HG02852 (cell line): Measurements from ENCODE around the gene PHLPP1.
"Not testable (repeated sequence)": the region's sequence is repeated elsewhere in the genome, so short reads cannot be mapped to it uniquely, and the experiment has no call there.

Source experiments
- ATAC-seq: cut with Tn5 transposase; IDR thresholded peaks from one replicate; pipeline ENCODE4 v1.9.1; 2021; ENCODE audit warnings: mild to moderate bottlenecking, moderate library complexity; ENCODE audit not compliant: unreplicated experiment

The PHLPP1 gene

GRCh38 chr18:62715436-62715758 lies at the start of gene PHLPP1:
TSS of gene PHLPP1 (plus strand) at chr18:62715541. CDS start at chr18:62715684, 143 bp downstream.
- peak; percentile 23 for ATAC-seq

GRCh38 chr18:62669225-62669624 lies 46.1 kb upstream of the PHLPP1 start:
- no peak for ATAC-seq

DNA sequence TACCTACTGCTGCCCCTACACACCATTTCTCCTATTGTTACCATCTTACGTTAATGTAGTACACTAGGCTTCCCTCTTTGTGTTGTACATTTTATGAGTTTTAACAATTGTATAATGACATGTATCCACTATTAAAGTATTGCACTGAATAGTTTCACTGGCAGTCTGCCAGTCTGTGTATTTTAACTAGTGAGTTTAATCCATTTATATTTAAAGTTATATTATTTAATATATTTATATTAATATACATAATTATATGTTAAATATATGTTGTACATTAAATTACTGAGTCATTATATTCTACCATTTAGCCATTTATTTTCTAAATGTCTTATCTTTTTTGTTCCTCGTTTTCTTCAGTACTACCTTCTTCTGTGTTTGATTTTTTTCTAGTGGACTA lies 44.8 kb upstream of the PHLPP1 start:
- ATAC-seq = no peak

GRCh38 chr18:62672600-62672999 lies 42.7 kb upstream of the PHLPP1 start:
- no peak for ATAC-seq

GRCh38 chr18:62678847-62679485 lies 36.4 kb upstream of the PHLPP1 start:
- no peak for ATAC-seq

- no peak for ATAC-seq
Measured at GRCh38 chr18:62682371-62682770, 33.0 kb upstream of the PHLPP1 start.

DNA sequence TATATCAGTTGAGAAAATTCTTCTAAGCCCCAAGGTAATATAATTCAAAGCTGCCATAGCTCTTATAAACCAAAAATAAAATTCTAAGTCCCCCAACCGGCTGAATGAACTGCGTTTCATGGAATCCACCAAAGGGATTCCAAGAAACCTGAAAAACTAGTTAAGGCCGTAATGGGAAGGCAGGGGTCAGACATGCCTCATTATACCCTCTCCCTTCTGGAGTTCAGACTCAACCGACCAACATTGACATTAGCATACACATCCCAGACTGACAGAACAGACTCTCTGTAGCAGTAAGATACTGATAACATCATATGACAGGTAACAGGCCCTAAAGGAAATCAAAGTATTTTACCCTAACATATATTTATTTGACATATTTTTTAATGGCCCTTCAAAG lies 31.4 kb upstream of the PHLPP1 start:
- ATAC-seq = no peak

DNA sequence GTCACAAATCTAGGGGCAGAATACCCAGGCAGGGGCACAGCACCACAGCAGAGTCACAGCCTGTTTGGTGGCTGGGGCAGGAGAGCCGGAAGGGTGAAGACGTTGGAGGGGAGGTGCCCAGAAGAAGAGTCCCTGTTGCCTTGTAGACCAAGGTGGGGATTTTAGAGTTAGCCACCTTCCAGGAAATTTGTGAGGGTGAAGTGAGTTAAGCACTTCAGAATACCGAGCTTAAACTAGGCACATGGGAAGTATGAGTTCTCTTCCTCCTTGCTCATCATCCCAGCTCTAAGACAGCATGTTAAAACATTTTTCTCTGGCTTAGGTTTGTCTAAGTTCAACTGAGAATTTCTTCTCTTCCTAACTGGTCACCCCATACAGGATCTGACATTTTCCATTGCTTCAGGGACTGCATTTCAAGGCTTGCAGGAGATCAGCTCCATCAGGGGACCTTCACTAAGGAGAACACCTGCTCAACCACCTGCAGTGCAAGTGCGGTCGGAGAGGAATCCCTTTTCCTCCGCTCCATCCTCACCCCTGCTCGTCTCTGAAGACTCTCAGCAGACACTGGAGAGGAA lies 26.5 kb upstream of the PHLPP1 start:
- no peak for ATAC-seq

- no peak for ATAC-seq
Measured at GRCh38 chr18:62690236-62690815, 25.0 kb upstream of the PHLPP1 start.

DNA sequence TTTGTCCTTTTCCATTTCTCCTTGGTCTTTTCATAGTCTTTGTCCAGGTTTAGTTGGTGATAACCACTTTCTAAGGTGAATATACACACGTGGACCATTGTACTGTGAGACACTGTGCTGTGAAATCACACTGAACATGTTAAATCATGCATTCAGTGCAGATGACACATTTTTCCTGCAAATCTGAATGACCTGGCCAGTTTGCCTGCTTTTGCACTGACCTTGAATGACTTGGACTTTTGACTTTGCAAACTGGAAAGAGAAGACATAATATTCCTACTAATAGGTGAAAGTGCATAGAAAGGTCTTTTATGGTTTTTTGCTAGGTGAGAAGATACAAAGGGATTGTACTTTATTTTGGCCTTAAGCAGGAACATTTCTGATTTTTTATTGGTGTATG lies 21.7 kb upstream of the PHLPP1 start:
- no peak for ATAC-seq

- no peak for ATAC-seq
Measured at GRCh38 chr18:62697636-62698035, 17.7 kb upstream of the PHLPP1 start.

- ATAC-seq = no peak
Measured at GRCh38 chr18:62702259-62702658, 13.1 kb upstream of the PHLPP1 start.

- not testable (repeated sequence) for ATAC-seq
Measured at GRCh38 chr18:62706879-62707278, 8.5 kb upstream of the PHLPP1 start.

DNA sequence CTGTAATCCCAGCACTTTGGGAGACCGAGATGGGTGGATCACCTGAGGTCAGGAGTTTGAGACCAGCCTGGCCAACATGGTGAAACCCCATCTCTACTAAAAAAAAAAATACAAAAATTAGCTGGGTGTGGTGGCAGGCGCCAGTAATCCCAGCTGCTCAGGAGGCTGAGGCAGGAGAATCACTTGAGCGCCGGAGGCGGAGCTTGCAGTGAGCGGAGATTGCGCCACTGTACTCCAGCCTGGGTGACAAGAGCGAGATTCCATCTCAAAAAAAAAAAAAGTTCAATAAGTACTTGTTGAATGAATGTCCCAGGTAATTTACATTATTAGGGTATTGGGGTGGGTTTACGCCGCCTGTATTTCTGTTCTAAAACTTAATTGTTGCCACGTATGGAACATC lies 5.4 kb upstream of the PHLPP1 start:
- ATAC-seq = not testable (repeated sequence)

GRCh38 chr18:62710417-62710816 lies 4.9 kb upstream of the PHLPP1 start:
- no peak for ATAC-seq

GRCh38 chr18:62711781-62712180 lies 3.6 kb upstream of the PHLPP1 start:
- ATAC-seq = no peak

- no peak for ATAC-seq
Measured at GRCh38 chr18:62713651-62714247, 1.6 kb upstream of the PHLPP1 start.

- peak; percentile 76 for ATAC-seq
Measured at GRCh38 chr18:62714671-62715435, 488 bp upstream of the PHLPP1 start.

DNA sequence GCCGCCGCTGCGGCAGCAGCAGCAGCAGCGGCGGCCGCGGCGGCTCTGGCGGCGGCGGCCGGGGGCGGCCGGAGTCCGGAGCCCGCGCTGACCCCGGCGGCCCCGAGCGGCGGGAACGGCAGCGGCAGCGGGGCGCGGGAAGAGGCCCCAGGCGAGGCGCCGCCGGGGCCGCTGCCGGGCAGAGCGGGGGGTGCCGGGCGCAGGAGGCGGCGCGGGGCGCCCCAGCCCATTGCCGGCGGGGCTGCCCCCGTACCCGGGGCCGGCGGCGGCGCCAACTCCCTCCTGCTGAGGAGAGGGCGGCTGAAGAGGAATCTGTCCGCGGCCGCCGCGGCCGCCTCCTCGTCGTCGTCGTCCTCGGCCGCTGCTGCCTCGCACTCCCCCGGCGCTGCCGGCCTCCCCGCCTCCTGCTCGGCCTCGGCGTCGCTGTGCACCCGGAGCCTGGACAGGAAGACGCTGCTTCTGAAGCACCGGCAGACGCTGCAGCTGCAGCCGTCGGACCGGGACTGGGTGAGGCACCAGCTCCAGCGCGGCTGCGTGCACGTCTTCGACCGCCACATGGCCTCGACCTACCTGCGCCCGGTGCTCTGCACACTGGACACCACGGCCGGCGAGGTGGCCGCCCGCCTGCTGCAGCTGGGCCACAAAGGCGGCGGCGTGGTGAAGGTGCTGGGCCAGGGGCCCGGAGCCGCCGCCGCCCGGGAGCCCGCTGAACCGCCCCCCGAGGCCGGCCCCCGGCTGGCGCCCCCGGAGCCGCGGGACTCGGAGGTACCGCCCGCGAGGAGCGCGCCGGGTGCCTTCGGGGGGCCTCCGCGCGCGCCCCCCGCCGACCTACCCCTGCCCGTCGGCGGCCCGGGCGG lies 646 bp downstream of the PHLPP1 start:
- ATAC-seq = peak; percentile 27

DNA sequence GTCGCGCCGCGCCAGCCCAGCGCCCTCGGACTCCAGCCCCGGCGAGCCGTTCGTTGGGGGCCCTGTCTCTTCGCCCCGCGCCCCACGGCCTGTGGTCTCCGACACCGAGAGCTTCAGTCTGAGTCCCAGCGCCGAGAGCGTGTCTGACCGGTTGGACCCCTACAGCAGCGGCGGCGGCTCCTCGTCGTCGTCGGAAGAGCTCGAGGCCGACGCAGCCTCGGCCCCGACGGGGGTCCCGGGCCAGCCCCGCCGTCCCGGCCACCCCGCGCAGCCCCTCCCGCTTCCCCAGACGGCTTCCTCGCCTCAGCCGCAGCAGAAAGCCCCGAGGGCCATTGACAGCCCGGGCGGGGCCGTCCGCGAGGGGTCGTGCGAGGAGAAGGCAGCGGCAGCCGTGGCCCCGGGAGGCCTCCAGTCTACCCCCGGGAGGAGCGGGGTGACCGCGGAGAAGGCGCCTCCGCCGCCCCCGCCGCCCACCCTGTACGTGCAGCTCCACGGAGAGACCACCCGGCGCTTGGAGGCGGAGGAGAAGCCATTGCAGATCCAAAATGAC lies 1.4 kb downstream of the PHLPP1 start:
- no peak for ATAC-seq
